HG03565 (cell line): Measurements from ENCODE around the gene SRC.

ENCODE experiments used
- ATAC-seq: cut with Tn5 transposase; IDR thresholded peaks from one replicate; pipeline ENCODE4 v1.9.1; 2021; ENCODE audit warnings: mild to moderate bottlenecking, moderate library complexity; ENCODE audit not compliant: unreplicated experiment

Gene SRC

GRCh38 chr20:37421988-37422387 lies 76.0 kb downstream of the SRC start:
- ATAC-seq: no peak

- no peak for ATAC-seq
Measured at GRCh38 chr20:37422791-37423286, 76.9 kb downstream of the SRC start.

DNA sequence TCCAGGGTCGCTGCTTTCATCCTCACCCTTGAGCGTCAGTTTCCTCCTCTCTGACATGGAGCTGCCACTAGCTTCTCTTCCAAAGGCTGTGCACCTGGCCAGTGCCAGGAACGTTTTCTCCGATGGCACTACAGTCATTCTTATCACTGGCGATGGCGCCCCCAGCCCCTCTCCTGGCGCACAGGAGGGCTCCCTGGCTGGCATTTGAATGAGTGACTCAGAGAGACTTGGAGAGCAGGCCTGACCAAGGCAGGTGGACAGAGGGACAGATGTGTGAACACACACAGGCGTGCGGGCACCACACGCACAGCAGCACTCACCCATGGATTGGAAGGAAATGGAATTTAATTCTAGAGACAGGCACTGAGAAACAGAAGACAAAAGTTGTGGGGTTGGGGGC lies 77.6 kb downstream of the SRC start:
- no peak for ATAC-seq

DNA sequence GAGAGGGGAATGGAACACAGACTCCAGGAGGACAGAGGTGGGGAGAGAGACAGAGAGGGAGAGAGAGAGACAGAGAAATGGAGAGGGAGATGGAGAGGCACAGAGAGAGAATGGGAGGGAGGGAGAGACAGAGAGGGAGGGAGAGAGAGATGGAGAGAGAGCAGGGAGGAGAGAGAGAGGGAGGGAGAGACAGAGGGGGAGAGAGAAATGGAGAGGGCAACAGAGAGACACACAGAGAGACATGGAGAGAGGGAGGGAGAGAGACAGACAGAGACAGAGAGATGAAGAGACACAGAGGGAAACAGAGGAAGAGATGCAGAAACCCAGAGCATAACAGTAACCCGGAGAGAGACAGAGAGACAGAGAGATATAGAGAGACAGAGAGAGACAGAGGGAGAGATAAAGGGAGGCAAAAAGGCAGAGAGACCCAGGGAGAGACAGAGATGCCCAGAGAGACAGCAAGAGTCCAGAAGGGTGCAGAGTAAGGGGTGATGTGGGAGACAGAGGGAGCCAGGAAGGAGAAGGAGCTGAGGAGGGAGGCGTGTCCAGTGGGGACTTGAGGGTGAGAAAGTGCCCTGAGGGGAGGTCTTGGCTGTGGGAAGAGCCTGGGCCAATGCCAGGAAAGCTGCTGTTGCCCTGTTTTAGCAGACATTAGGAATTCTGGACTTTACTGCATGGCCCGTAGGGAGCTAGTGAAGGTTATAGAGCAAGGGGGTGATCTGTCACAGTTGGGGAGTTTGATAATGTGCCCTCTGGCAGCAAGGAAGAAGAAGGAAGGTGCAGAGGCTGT lies 78.3 kb downstream of the SRC start:
- no peak for ATAC-seq

DNA sequence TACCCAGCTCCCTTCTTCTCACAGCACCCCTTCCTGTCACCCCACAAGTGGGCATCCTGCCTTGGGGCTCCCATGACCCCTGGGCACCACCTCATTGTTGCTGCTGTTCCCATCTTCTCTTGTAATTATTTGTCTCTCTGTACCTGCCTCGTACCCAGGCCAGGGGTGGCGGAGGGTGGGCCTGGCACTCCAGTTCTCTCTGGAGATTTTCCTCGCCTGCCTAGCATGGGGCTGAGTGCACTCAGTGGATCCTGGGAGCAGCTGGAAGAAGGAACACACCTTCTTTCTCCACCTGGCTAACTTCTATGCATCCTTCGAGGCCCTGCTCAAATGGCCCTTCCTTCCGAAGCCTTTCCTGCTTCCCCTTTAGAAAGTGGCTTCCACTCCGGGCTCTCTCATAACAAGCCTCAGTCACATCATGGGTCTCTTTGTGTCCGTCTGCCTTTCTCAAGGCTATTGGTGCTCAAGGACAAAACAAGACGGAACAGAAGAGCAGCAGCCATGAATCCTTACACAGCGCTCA lies 79.2 kb downstream of the SRC start:
- no peak for ATAC-seq

GRCh38 chr20:37426106-37426505 lies 80.2 kb downstream of the SRC start:
- no peak for ATAC-seq

DNA sequence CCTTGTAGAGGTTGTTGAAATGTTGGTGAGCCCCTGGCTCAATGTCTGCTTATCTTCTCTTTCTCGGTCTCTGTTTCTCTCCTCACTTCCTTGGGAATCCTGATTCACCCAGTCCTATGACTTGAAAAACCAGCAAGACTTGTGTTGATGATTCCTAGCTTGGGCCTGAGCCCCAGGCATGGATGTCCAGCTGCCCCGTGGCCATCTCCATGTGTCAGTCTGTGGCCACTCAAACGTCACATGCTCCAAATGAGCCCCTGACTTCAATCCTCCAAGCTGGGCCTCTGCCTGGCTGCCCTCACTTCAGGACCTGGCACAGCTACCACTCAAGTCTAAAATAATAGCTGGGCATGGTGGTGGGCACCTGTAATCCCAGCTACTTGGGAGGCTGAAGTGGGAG lies 81.0 kb downstream of the SRC start:
- ATAC-seq: no peak

- no peak for ATAC-seq
Measured at GRCh38 chr20:37430044-37430443, 84.1 kb downstream of the SRC start.

- no peak for ATAC-seq
Measured at GRCh38 chr20:37430778-37431460, 85.0 kb downstream of the SRC start.

DNA sequence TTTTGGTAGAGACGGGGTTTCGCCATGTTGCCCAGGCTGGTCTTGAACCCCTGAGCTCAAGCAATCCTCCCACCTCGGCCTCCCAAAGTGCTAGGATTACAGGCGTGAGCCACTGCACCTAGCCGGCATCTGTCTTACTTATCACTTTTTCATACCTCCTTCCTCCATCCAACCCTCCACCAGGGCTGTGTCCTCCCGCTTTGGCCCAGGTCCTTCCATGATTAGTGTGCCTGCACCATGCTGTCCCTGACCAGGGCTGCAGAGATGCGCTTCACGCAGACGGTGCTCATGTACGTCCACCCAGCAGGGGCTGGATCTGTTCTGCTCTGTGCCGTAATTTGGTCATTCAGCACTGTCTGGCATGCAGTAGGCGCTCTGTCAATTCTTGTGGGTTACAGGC lies 85.8 kb downstream of the SRC start:
- ATAC-seq: no peak

DNA sequence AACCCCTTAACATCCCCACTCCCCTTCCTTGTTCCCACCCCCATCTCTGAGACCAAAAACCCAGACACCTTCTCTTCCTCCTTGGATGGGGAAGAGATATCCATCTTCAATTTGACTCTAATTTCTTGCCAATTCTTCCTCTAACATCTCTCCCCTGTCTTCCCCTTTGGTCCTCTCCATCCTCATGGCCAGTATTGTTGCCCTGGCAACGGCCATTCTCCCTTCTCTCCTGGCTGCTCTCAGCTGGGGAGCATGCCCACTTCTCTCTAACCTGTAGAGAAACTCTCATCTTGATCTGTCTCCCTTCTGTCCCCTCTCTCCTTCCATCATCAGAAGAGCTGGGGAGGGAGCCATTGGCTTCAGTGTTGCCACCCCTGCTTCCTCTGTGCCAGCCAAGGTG lies 86.7 kb downstream of the SRC start:
- no peak for ATAC-seq

GRCh38 chr20:37435607-37436006 lies 89.7 kb downstream of the SRC start:
- no peak for ATAC-seq

DNA sequence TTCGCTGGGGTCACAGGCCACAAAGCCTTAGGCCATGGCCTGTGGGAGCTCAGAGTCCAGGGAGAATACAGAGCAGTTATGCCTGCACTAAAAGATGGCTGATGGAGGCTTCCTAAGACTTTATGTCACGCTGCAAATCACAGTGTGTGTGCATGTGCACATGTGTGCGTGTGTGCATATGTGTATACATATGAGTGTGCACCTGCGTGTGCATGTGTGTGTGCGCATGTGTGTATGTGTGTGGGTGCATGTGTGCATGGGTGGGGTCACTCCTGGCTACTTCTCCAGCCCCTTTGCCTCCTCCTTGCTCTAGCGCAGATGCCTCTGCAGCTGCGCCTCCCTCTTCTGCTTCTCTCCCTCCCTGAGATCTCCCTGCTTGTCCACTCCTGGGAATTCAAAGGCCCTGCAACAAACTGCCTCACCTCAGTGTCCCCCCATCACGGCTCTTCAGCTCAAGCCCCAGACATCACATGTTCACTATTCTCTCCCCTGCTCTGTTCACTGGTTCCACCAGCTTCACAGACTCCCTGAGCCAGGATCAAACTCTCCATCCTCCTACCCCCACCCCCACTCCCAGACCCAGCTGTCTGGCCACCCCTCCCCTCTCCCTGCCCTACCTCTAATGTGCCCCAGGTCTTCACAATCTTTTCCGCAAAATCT lies 90.7 kb downstream of the SRC start:
- ATAC-seq: no peak

GRCh38 chr20:37437676-37438075 lies 91.7 kb downstream of the SRC start:
- no peak for ATAC-seq

DNA sequence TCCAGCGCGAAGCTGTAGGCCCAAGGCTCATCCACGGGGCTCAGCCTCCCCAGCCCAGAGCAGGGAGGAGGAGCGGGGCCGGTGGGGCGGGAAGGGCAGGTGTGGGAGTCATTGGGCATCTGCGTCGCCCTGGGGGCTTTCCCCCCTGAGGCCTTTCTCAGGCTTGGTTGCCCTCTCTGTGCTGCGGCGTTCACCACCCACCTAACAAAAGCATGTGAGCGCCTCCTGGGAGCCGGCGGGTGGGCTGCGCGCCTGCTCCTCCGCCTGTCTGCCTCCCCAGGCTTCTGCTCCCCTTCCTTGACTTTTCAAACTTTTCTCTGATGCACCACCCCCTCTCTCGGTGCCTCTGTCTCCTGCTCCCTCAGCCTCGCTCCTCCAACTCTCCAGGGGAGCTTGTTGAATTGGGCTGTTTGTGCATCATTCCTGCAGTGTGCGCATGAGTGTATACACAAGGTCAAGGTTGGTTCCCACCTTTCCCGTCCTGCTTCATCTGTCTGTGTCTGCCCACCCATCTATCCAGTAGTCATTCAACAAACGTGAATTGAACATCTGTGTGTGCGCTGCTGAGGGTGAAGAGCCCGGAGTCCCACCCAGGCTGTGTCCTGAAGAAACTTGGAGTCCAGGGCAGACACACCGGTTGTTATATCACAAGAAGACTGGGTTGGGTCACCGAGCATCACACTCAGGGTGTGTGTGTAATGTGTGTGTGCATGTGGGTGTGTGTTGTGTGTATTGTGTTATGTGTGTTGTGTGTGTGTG lies 92.7 kb downstream of the SRC start:
- no peak for ATAC-seq

DNA sequence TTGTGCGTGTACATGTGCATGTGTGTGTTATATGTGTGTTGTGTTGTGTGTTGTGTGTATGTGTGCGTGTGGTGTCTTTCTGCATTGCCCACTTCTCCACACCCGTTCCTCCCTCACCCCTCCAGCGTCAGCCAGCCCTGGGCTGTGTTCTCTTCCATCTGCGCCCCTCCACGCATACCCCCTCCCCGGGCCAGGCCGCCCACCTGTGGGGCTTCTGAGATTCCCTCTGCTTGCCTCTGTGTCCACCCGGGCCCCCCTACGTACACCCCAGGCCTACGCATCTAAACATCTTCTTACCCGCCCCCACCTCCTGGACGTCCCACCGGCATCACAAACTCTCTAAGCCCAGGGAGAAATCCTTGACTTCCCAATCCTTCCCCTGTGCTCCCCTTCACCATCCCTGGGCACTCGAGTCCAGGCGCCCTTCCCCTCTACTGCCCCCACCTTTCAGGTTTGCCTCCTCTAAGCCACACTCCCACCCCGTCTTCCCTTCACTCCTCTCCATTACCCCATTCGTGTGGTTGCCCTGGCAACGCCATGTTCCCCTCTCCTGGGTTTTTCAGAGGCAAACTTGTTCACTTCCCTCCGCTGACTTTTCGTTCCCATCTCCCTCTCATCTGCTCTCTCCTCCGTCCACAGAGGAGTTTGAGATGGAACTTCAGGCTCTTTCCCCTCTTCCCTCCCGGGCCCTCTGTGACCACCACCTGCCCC lies 93.4 kb downstream of the SRC start:
- ATAC-seq: no peak

GRCh38 chr20:37441023-37441422 lies 95.1 kb downstream of the SRC start:
- ATAC-seq: no peak

- no peak for ATAC-seq
Measured at GRCh38 chr20:37442547-37442946, 96.6 kb downstream of the SRC start.

DNA sequence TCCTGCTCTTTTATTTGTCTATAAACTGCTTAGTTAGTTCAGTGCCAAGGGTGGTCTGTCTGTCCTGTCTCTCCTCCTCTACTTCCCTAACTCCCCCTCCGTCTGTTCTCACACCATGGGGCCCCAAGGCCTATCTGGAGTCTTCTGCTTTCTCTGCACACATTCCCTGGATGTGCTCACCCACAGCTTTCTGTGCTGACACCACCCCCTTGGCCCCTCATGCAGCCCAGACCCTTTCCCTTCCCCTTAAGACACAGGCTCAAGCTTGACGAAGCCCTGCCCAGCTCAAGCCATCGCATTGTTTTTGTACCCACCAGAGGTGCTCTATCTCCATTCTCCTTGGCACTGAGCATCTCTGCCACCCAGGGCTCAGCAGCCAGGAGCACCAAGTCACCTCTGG lies 97.0 kb downstream of the SRC start:
- ATAC-seq: no peak

DNA sequence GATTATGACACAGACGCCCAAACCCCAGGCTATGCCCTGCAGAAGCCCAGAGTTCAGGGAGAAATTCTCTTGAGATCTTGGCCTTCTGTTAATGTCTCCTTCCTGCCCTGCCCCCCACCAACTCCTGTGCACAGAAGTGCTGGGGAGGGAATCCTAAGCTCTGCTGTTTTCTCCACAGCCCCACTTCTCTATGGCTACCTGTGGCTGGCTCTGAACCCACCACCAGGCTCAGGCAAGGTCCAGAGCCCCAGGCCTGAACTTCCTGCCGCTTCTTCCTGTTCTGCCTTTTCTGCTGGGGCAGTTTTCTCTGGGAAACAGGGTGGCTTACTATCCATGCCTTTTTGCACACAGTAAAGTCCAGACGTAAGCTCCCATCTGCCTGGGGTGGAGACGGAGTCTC lies 97.7 kb downstream of the SRC start:
- ATAC-seq: no peak
